ENCODE data around the gene UBAC2. TPM values are rescaled to one million over a fixed set of nuclear protein-coding genes. Genes with fewer than 3 reads are reported as not detected.

Gene UBAC2
- total and polyA plus RNA-seq, 2 of the 4 experiments (the other 2 are of a cell fraction), result 20.8 to 36.3 TPM

DNA sequence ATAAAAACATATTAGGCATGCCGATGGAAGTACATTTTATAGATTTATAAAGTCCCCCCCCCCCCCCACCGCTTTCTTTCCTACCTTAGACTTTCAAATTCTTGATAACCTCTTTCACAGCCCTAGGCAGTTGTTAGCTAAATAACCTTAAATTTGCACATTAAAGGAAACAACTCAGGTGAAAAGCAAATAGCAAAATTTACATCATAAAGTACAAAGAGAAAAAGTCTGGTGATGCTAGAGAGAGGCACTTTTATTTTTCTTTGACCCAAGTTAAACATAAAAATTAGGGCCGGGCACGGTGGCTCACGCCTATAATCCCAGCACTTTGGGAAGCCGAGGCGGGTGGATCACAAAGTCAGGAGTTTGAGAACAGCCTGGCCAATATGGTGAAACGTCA is 15.0 kb upstream of the UBAC2 start:
- TF ChIP-seq MXI1 (IDR thresholded peaks at IDR 0.05; ENCODE audit: borderline replicate concordance, low read depth, low read length), result no peak
- no peak for TF ChIP-seq FOS (IDR thresholded peaks at IDR 0.05; ENCODE audit: low read depth, low read length)
- no peak for TF ChIP-seq POLR2A (IDR thresholded peaks at IDR 0.05; ENCODE audit: low read depth, low read length)
- TF ChIP-seq, protein P1, sequence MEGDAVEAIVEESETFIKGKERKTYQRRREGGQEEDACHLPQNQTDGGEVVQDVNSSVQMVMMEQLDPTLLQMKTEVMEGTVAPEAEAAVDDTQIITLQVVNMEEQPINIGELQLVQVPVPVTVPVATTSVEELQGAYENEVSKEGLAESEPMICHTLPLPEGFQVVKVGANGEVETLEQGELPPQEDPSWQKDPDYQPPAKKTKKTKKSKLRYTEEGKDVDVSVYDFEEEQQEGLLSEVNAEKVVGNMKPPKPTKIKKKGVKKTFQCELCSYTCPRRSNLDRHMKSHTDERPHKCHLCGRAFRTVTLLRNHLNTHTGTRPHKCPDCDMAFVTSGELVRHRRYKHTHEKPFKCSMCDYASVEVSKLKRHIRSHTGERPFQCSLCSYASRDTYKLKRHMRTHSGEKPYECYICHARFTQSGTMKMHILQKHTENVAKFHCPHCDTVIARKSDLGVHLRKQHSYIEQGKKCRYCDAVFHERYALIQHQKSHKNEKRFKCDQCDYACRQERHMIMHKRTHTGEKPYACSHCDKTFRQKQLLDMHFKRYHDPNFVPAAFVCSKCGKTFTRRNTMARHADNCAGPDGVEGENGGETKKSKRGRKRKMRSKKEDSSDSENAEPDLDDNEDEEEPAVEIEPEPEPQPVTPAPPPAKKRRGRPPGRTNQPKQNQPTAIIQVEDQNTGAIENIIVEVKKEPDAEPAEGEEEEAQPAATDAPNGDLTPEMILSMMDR (conservative IDR thresholded peaks at IDR 0.05; ENCODE audit: low read depth, low read length), result no peak
- no peak for TF ChIP-seq MAFK (IDR thresholded peaks at IDR 0.05; ENCODE audit: low read depth, low read length)
- no peak for TF ChIP-seq RCOR1 (IDR thresholded peaks at IDR 0.05; ENCODE audit: insufficient replicate concordance, low read length)
- TF ChIP-seq, protein P2, sequence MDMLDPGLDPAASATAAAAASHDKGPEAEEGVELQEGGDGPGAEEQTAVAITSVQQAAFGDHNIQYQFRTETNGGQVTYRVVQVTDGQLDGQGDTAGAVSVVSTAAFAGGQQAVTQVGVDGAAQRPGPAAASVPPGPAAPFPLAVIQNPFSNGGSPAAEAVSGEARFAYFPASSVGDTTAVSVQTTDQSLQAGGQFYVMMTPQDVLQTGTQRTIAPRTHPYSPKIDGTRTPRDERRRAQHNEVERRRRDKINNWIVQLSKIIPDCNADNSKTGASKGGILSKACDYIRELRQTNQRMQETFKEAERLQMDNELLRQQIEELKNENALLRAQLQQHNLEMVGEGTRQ (IDR thresholded peaks at IDR 0.05; ENCODE audit: low read depth, low read length), result no peak
- no peak for TF ChIP-seq CEBPB (IDR thresholded peaks at IDR 0.05; ENCODE audit: low read depth, low read length)
- TF ChIP-seq NFE2L2 (IDR thresholded peaks at IDR 0.05; ENCODE audit: low read depth, low read length), result no peak
- no peak for TF ChIP-seq CHD1 (IDR thresholded peaks at IDR 0.05; ENCODE audit: low read depth, low read length)
- TF ChIP-seq, protein P3, sequence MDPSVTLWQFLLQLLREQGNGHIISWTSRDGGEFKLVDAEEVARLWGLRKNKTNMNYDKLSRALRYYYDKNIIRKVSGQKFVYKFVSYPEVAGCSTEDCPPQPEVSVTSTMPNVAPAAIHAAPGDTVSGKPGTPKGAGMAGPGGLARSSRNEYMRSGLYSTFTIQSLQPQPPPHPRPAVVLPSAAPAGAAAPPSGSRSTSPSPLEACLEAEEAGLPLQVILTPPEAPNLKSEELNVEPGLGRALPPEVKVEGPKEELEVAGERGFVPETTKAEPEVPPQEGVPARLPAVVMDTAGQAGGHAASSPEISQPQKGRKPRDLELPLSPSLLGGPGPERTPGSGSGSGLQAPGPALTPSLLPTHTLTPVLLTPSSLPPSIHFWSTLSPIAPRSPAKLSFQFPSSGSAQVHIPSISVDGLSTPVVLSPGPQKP (IDR thresholded peaks at IDR 0.05; ENCODE audit: borderline replicate concordance, low read depth, low read length), result no peak
- no peak overlapping the region for H3K14ac ChIP-seq (replicated peaks; ENCODE audit: low read depth, low read length)
- H2BK5ac ChIP-seq (ENCODE audit: low read depth, low read length, poor library complexity, severe bottlenecking), result no peak overlapping the region
- dilution Hi-C loops (cut with HindIII; ENCODE audit: low sequenced_read_pairs, unreplicated experiment) (no loop called here), intact Hi-C loops (cut with micrococcal nuclease) (no loop called here), in situ Hi-C loops (cut with MboI; ENCODE audit: low sequenced_read_pairs) (no loop called here)
- H3K4me2 ChIP-seq (ENCODE audit: low read depth, low read length), result no peak overlapping the region
- no peak for DNase-seq
- H2BK120ac ChIP-seq (ENCODE audit: low read depth, low read length), result no peak overlapping the region
- H2AK9ac ChIP-seq (replicated peaks; ENCODE audit: low read depth, low read length, poor library complexity), result no peak overlapping the region
- 70% methylated on average over 4 of the region's 8 CpGs; no CpG with 5 or more reads in 1 of the 2 experiments for WGBS, 2 experiments (ENCODE audit: extremely low coverage in 2 of 2, insufficient read length in 1 of 2)
- no peak for ATAC-seq (ENCODE audit: low read depth)
- ChIA-PET CTCF (interaction anchor here (0.6 to 2.2 kb wide), 3 partner anchors 9 to 80 kb away, joined by 3 to 7 read pairs (median 4); no protein-coding TSS in a partner anchor), POLR2A (ENCODE audit: unreplicated experiment) (no interaction called here)
- no peak overlapping the region for H3K9ac ChIP-seq (ENCODE audit: low read depth, low read length)
- H3K56ac ChIP-seq (ENCODE audit: extremely low read depth, insufficient read depth, low read length), result no peak overlapping the region
- peaks cover 10% of the 10 kb centered on the region for H3K27me3 ChIP-seq (ENCODE audit: control insufficient read depth, insufficient read depth, low read length)
- H4K8ac ChIP-seq (ENCODE audit: low read depth in 2 of 2, low read length in 2 of 2), result no peak overlapping the region
- no peak overlapping the region for H4K5ac ChIP-seq (ENCODE audit: low read depth, low read length)
- H3K9me1 ChIP-seq (ENCODE audit: insufficient read depth, low read length), result no peaks in the 10 kb centered on the region
- no peaks in the 10 kb centered on the region for H3K79me1 ChIP-seq (ENCODE audit: low read depth in 1 of 2, low read length in 2 of 2)
- H3K36me3 ChIP-seq (ENCODE audit: control insufficient read depth, insufficient read depth, low read length), result no peaks in the 10 kb centered on the region
- H3K18ac ChIP-seq (ENCODE audit: low read depth, low read length), result no peak overlapping the region
- H3K23ac ChIP-seq (ENCODE audit: low read depth, low read length), result no peak overlapping the region
- H4K20me1 ChIP-seq (ENCODE audit: insufficient read depth, low read length), result no peaks in the 10 kb centered on the region
- H4K91ac ChIP-seq (ENCODE audit: insufficient read depth, low read depth, low read length), result no peak overlapping the region
- H2BK15ac ChIP-seq (ENCODE audit: low read depth, low read length), result no peak overlapping the region
- no peak overlapping the region for H2AK5ac ChIP-seq (ENCODE audit: low read depth, low read length)
- no peak overlapping the region for H3K4me3 ChIP-seq (ENCODE audit: insufficient read depth, low read depth, low read length)
- no peak overlapping the region for H2BK20ac ChIP-seq (ENCODE audit: low read depth, low read length)
- no TSS peak for BruUV-seq (replicated peaks)
- H3K27ac ChIP-seq (ENCODE audit: insufficient read depth, low read length), result no peak overlapping the region
- no peaks in the 10 kb centered on the region for H3K4me1 ChIP-seq (ENCODE audit: control insufficient read depth, insufficient read depth, low read length)
- no peak overlapping the region for H3K4ac ChIP-seq (ENCODE audit: low read depth, low read length)
- no peaks in the 10 kb centered on the region for H3K9me3 ChIP-seq (ENCODE audit: control insufficient read depth, insufficient read depth, low read length)
- no peak overlapping the region for H2AFZ ChIP-seq (replicated peaks; ENCODE audit: low read length, poor library complexity)

Measured in IMR-90 (cell line).